ENCODE measurements around the gene MAP1S.
A peak's percentile ranks its signal among the peaks of the same experiment; 100 is the strongest.
"Not testable (repeated sequence)": the region's sequence is repeated elsewhere in the genome, so short reads cannot be mapped to it uniquely, and the experiment has no call there.

MAP1S gene

DNA sequence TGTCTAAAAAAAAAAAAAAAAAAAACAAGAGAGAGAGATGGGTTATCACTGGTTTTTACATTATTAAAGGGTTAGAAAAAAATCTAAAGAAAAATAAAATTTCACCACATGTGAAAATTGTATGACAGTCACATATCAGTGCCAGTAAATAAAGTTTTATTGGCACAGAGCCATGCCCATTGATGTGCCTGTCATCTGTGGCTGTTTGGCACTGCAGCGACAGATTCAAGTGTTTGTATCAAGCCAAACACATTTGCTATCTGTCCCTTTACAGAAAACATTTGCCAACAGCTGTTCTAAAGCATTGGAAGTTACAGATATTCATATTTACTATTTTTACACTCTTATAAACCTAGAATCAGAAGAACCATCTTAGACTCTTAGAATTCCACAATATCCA, 48.3 kb downstream of the MAP1S start:
- no peaks in the 10 kb centered on the region for H3K4me1 ChIP-seq (ENCODE audit: control insufficient read depth, insufficient read depth, low read length)
- peaks cover 3% of the 10 kb centered on the region; the same call in 1 of the 2 replicates for H3K36me3 ChIP-seq (ENCODE audit: control insufficient read depth, insufficient read depth, low read length)
- H3K9ac ChIP-seq (ENCODE audit: low read depth, low read length) = no peak overlapping the region
- H3K27ac ChIP-seq (ENCODE audit: low read depth, low read length) = no peak overlapping the region
- H3K27me3 ChIP-seq (ENCODE audit: control insufficient read depth, insufficient read depth, low read length) = no peaks in the 10 kb centered on the region
- no peak overlapping the region for H3K4me3 ChIP-seq (ENCODE audit: low read depth, low read length)
- H3K9me3 ChIP-seq (ENCODE audit: control insufficient read depth, insufficient read depth, low read length) = no peaks in the 10 kb centered on the region

DNA sequence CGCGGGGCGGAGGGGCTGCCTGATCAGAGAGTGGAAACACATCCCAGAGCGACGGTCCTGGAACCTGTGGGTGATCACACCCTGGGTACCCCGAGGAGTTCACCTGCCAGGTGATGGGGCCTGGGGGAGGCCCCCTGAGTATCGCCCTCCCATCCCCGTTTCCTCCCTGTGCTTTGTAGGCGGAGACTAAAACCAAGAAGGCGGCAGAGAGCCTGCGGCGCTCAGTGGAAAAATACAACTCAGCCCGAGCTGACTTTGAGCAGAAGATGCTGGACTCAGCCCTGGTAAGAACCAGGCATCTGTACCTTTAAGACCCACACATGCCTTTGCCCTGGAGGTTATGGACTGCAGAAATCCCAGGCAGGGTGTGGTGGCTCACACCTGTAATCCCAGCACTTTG, 51.3 kb downstream of the MAP1S start:
- Histone ChIP-seq H3K36me3 (ENCODE audit: control insufficient read depth, insufficient read depth, low read length) (0 out of 2 replicates have a peak, but pooled peaks cover 2% of the 10 kb centered on the region), H3K4me1 (ENCODE audit: control insufficient read depth, insufficient read depth, low read length) (no peaks in the 10 kb centered on the region), H3K9ac (ENCODE audit: low read depth, low read length) (no peak overlapping the region), H3K27ac (ENCODE audit: low read depth, low read length) (no peak overlapping the region), H3K27me3 (ENCODE audit: control insufficient read depth, insufficient read depth, low read length) (no peaks in the 10 kb centered on the region), H3K4me3 (ENCODE audit: low read depth, low read length) (no peak overlapping the region), H3K9me3 (ENCODE audit: control insufficient read depth, insufficient read depth, low read length) (no peaks in the 10 kb centered on the region)

DNA sequence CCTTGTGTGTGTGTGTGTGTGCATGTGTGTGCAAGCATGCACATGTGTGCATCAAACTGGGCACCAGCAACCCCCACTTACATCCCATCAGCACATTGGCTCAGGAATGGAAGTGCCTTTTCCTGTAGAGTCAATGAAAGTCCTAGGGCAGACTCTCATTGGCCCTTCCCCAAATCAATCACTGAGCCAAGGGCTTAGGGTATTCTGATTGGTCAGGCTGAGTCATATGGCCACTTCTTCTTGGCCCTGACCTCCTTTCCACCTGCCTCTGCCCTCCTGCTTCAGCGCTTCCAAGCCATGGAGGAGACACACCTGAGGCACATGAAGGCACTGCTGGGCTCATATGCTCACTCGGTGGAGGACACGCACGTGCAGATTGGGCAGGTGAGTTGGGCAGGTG, 52.9 kb downstream of the MAP1S start:
- Histone ChIP-seq H3K9me3 (ENCODE audit: control insufficient read depth, insufficient read depth, low read length) (no peaks in the 10 kb centered on the region), H3K27ac (ENCODE audit: low read depth, low read length) (no peak overlapping the region), H3K4me1 (ENCODE audit: control insufficient read depth, insufficient read depth, low read length) (no peaks in the 10 kb centered on the region), H3K36me3 (ENCODE audit: control insufficient read depth, insufficient read depth, low read length) (0 out of 2 replicates have a peak, but pooled peaks cover 2% of the 10 kb centered on the region), H3K4me3 (ENCODE audit: low read depth, low read length) (no peak overlapping the region), H3K27me3 (ENCODE audit: control insufficient read depth, insufficient read depth, low read length) (no peaks in the 10 kb centered on the region), H3K9ac (ENCODE audit: low read depth, low read length) (no peak overlapping the region)

DNA sequence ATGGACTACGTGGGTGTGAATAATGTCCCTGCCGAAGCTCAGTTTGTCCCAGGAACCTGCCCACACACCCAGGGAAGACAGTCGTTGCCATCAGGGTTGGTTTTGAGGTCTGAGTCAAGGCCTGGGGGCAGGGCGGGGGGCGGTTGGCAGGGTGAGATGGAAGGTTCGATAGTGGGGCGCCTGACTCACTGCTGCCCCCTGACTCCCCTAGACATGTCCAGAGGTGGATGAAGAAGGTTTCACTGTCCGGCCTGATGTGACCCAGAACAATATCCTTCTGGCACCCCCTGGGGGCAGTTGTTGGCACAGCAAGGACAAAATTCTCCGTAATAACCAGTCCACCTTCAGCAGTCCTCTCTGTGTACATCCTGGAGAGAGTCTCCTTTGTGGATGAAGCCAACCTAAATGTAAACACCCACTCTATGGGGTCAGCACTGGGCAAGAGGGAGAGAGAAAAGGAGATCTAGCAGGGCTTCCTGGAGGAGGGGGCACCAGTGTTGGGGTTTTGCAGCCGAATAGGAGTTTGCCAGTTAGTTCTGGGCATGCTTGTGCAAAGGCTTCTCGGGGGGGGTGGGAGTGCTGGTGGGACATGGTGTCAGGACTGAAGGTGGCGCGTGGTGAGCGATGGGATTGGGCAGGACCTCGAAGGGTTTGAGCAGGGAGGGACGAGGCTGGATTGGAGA, 56.1 kb downstream of the MAP1S start:
- no peak overlapping the region for H3K27ac ChIP-seq (ENCODE audit: low read depth, low read length)
- no peaks in the 10 kb centered on the region for H3K9me3 ChIP-seq (ENCODE audit: control insufficient read depth, insufficient read depth, low read length)
- H3K4me1 ChIP-seq (ENCODE audit: control insufficient read depth, insufficient read depth, low read length) = no peaks in the 10 kb centered on the region
- no peak overlapping the region for H3K9ac ChIP-seq (ENCODE audit: low read depth, low read length)
- no peak overlapping the region for H3K4me3 ChIP-seq (ENCODE audit: low read depth, low read length)
- no peaks in the 10 kb centered on the region for H3K27me3 ChIP-seq (ENCODE audit: control insufficient read depth, insufficient read depth, low read length)
- 0 out of 2 replicates have a peak, but pooled peaks cover 2% of the 10 kb centered on the region for H3K36me3 ChIP-seq (ENCODE audit: control insufficient read depth, insufficient read depth, low read length)

DNA sequence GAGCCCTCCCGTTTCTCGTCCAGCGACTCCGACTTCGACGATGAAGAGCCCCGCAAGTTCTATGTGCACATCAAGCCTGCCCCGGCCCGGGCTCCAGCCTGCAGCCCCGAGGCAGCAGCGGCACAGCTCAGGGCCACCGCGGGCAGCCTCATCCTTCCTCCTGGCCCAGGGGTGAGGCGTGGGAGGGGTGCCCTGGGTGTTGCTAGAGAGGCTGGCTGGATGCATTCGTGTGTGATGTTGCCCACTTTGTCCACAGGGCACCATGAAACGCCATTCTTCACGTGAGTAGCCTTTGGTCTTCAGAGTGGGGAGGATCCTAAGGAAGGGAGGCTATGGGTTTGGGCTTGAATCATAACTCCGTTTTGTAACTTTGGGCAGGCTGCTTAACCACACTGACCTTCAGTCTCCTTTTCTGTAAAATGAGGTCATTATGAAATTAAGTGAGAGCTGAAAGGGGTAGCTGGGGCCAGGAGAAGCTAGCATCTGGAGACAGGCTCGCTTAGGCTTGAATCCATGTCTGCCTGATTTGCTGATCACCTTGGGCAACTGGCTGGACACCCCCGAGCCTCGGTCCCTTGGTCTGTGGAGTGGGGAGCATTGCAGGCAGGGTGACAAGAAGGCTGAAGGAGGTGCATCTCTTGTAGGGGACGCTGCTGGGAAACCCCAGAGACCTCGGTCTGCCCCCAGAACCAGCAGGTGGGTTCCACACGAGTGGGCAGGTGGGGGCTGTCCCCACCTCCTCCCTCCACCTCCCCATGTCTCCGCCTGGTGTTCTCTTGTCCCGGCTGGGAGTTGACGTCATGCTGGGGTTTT, 56.9 kb downstream of the MAP1S start:
- Histone ChIP-seq H3K9me3 (ENCODE audit: control insufficient read depth, insufficient read depth, low read length) (no peaks in the 10 kb centered on the region), H3K9ac (ENCODE audit: low read depth, low read length) (no peak overlapping the region), H3K4me1 (ENCODE audit: control insufficient read depth, insufficient read depth, low read length) (no peaks in the 10 kb centered on the region), H3K36me3 (ENCODE audit: control insufficient read depth, insufficient read depth, low read length) (0 out of 2 replicates have a peak, but pooled peaks cover 2% of the 10 kb centered on the region), H3K27ac (ENCODE audit: low read depth, low read length) (no peak overlapping the region), H3K4me3 (ENCODE audit: low read depth, low read length) (no peak overlapping the region), H3K27me3 (ENCODE audit: control insufficient read depth, insufficient read depth, low read length) (no peaks in the 10 kb centered on the region)

DNA sequence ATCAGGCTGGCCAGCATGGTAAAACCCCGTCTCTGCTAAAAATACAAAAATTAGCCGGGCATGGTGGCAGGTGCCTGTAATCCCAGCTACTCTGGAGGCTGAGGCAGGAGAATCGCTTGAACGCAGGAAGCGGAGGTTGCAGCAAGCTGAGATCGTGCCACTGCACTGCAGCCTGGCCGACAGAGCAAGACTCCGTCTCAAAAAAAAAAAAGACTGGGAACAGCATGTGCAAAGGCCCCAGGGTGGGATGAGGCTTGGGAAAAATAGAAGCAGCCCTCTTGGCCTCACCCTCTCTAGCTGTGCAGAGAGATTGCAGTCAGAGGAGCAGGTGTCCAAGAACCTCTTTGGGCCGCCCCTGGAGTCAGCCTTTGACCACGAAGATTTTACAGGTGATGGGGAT, 58.6 kb downstream of the MAP1S start:
- H3K36me3 ChIP-seq (ENCODE audit: control insufficient read depth, insufficient read depth, low read length); H3K27me3 ChIP-seq (ENCODE audit: control insufficient read depth, insufficient read depth, low read length); H3K4me3 ChIP-seq (ENCODE audit: low read depth, low read length); H3K27ac ChIP-seq (ENCODE audit: low read depth, low read length); H3K9ac ChIP-seq (ENCODE audit: low read depth, low read length); H3K9me3 ChIP-seq (ENCODE audit: control insufficient read depth, insufficient read depth, low read length); H3K4me1 ChIP-seq (ENCODE audit: control insufficient read depth, insufficient read depth, low read length): not testable (repeated sequence)

DNA sequence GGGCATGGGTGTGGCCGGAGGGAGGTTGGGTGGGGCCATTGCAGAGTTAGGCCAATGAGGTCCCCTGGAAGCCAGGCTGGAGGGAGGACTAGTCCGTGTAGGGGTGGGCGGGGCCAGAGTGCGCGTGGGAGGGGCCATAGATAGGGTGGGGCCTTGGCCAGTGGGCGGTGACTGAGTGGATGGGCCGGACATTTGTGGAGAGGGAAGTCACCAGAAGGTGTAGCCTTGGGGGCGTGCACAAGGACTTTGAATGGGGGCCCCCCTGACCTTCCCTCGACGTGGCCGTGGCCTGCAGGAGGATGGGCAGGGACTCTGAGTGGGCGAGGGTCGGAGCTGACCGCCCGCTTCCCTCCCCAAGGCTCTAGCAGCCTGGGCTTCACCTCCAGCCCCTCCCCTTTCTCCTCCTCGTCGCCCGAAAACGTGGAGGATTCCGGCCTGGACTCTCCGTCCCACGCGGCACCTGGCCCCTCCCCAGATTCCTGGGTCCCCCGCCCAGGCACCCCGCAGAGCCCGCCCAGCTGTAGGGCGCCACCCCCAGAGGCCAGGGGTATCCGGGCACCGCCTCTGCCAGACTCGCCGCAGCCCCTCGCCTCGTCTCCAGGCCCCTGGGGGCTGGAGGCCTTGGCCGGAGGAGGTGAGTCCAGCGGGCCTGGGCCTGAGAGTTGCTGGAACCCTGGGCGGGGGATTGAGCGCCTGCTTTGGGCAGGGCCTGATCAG, 59.1 kb downstream of the MAP1S start:
- H3K9ac ChIP-seq (ENCODE audit: low read depth, low read length) = no peak overlapping the region

DNA sequence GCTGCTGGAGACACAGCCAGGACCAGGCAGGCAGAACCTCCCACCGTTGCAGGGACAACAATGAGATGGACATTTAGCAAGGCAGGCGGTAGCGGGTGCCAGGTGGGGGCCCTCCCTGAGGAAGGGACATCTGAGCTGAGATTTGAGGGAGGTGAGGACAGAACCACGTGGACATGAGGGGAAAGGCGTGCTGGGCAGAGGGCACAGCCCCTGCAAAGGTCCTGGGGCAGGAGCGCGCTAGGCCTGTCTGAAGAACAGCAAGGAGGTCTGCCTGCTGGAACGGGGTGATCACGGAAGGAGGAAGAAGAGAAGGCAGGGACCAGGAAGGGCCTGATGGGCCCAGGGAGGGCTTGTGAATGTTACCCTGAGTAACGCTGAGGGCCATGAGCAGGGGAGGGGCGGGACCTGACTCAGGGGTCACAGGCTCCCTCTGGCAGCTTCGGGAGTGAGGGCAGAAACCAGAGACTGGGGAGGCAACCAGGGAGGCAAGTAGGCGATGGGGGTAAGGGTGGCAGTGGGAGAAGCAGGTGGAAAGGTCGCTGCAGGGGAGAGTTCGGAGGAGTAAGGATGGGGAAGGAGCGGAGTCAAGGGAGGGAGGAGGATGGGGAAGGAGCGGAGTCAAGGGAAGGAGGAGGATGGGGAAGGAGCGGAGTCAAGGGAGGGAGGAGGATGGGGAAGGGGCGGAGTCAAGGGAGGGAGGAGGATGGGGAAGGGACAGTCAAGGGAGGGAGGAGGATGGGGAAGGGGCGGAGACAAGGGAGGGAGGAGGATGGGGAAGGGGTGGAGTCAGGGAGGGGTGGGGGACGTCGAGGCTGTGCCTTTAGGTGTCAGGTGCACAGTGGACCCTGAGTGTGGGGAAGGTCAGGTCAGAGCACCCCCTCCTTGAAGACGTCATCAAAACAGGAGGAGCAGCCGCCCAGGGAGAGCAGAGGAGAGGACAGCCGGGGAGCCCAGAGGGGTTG, 60.0 kb downstream of the MAP1S start:
- Histone ChIP-seq H3K9ac (ENCODE audit: low read depth, low read length) (no peak overlapping the region), H3K4me3 (ENCODE audit: low read depth, low read length) (peak overlapping the region; percentile 67), H3K9me3 (ENCODE audit: control insufficient read depth, insufficient read depth, low read length) (no peaks in the 10 kb centered on the region), H3K27ac (ENCODE audit: low read depth, low read length) (peak overlapping the region; percentile 7), H3K27me3 (ENCODE audit: control insufficient read depth, insufficient read depth, low read length) (no peaks in the 10 kb centered on the region), H3K4me1 (ENCODE audit: control insufficient read depth, insufficient read depth, low read length) (no peaks in the 10 kb centered on the region), H3K36me3 (ENCODE audit: control insufficient read depth, insufficient read depth, low read length) (peaks cover 8% of the 10 kb centered on the region)

More for the DNA sequence above, 59.1 kb downstream of the MAP1S start:
- no peaks in the 10 kb centered on the region for H3K4me1 ChIP-seq (ENCODE audit: control insufficient read depth, insufficient read depth, low read length)
- peaks cover 8% of the 10 kb centered on the region for H3K36me3 ChIP-seq (ENCODE audit: control insufficient read depth, insufficient read depth, low read length)
- peak overlapping the region; percentile 7 for H3K27ac ChIP-seq (ENCODE audit: low read depth, low read length)
- no peaks in the 10 kb centered on the region for H3K27me3 ChIP-seq (ENCODE audit: control insufficient read depth, insufficient read depth, low read length)
- peak overlapping the region; percentile 67 for H3K4me3 ChIP-seq (ENCODE audit: low read depth, low read length)
- no peaks in the 10 kb centered on the region for H3K9me3 ChIP-seq (ENCODE audit: control insufficient read depth, insufficient read depth, low read length)

DNA sequence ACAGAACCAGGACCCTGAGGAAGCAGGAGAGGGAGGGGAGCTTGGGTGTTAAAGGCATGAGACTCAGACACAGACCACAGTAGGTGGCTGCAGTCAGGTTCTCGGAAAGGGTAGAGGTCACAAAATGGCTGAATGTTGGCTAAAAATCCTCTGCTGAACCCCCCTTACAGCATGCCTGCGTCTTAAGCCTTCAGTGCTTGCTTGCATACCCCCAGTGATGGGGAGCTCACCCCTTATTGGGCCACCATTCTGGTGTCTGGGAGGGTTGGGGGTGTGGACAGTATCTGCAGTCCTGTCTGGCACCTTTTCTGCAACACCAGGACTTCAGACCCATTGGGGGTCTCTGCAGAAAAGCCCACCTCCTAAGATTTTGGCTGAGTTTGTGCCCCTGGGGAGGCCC, 61.5 kb downstream of the MAP1S start:
- Histone ChIP-seq H3K27me3 (ENCODE audit: control insufficient read depth, insufficient read depth, low read length) (no peaks in the 10 kb centered on the region), H3K9ac (ENCODE audit: low read depth, low read length) (no peak overlapping the region), H3K27ac (ENCODE audit: low read depth, low read length) (no peak overlapping the region), H3K36me3 (ENCODE audit: control insufficient read depth, insufficient read depth, low read length) (peaks cover 12% of the 10 kb centered on the region), H3K4me3 (ENCODE audit: low read depth, low read length) (no peak overlapping the region), H3K4me1 (ENCODE audit: control insufficient read depth, insufficient read depth, low read length) (no peaks in the 10 kb centered on the region), H3K9me3 (ENCODE audit: control insufficient read depth, insufficient read depth, low read length) (no peaks in the 10 kb centered on the region)

DNA sequence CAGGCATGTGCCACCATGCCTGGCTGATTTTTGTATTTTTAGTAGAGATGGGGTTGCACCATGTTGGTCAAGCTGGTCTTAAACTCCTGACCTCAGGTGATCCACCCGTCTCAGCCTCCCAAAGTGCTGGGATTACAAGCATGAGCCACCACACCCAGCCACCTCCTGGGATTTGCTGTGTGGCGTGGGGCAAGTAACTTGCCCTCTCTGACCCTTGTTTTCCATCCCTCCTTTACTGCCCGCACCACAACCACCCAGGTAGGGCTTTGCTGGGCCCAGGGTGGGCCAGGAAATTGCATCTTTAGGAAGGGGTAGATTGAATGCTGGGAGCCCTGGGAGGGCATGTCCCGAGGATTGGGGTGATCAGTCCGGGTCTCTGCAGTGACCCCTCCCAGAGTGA, 64.4 kb downstream of the MAP1S start:
- not testable (repeated sequence) for H3K9ac ChIP-seq (ENCODE audit: low read depth, low read length); H3K9me3 ChIP-seq (ENCODE audit: control insufficient read depth, insufficient read depth, low read length); H3K4me3 ChIP-seq (ENCODE audit: low read depth, low read length); H3K27me3 ChIP-seq (ENCODE audit: control insufficient read depth, insufficient read depth, low read length); H3K4me1 ChIP-seq (ENCODE audit: control insufficient read depth, insufficient read depth, low read length); H3K27ac ChIP-seq (ENCODE audit: low read depth, low read length)
- peaks cover 15% of the 10 kb centered on the region for H3K36me3 ChIP-seq (ENCODE audit: control insufficient read depth, insufficient read depth, low read length)
